GM12878 (cell line): ENCODE results near the gene NFKBIZ.

Experiments used
- ESRRA ChIP-seq: IDR thresholded peaks from 2 replicates; pipeline ENCODE4 v1.6.1; 2012; ENCODE audit warnings: mild to moderate bottlenecking, low read length, improper control_type of control experiment
- FOXK2 ChIP-seq: fragments of 450-650 bp; IDR thresholded peaks from 2 replicates; pipeline ENCODE4 v1.6.1; 2017; ENCODE audit warnings: mild to moderate bottlenecking, moderate library complexity
- GABPA ChIP-seq: IDR thresholded peaks from 2 replicates; pipeline ENCODE4 v1.6.1; 2014; ENCODE audit warnings: antibody characterized with exemption, low read depth, mild to moderate bottlenecking, inconsistent platforms
- GATAD2B ChIP-seq: fragments of 450-650 bp; conservative IDR thresholded peaks from 2 replicates; pipeline ENCODE4 v1.6.1; 2017; ENCODE audit warnings: low read depth, mild to moderate bottlenecking, moderate library complexity
- POLR2A ChIP-seq: IDR thresholded peaks from 2 replicates; pipeline ENCODE4 v1.6.1; 2011; ENCODE audit warnings: low read depth, mild to moderate bottlenecking, low read length
- TAF1 ChIP-seq: IDR thresholded peaks from 2 replicates; pipeline ENCODE4 v1.6.1; 2011; ENCODE audit warnings: mild to moderate bottlenecking, low read depth, low read length, borderline replicate concordance
- TF ChIP-seq, protein P1 (sequence below): fragments of 450-650 bp; IDR thresholded peaks from 2 replicates; pipeline ENCODE4 v1.6.1; 2017; ENCODE audit warnings: borderline replicate concordance
- TF ChIP-seq, protein P2 (sequence below), 3 experiments: IDR thresholded peaks in 2 of 3; conservative IDR thresholded peaks in 1 of 3; 2 replicates each; pipeline ENCODE4 v1.5.1; 2011; ENCODE audit warnings: low read depth in 3 of 3, low read length in 3 of 3, mild to moderate bottlenecking in 3 of 3, control low read depth in 2 of 3, moderate library complexity in 2 of 3, inconsistent platforms in 1 of 3, mixed read lengths in 1 of 3; ENCODE audit not compliant: control insufficient read depth in 2 of 3, insufficient read depth in 1 of 3; ENCODE audit errors: extremely low read depth in 1 of 3
- TF ChIP-seq, protein P3 (sequence below): fragments of 450-650 bp; conservative IDR thresholded peaks from 2 replicates; pipeline ENCODE4 v1.6.1; 2017; ENCODE audit warnings: mild to moderate bottlenecking, moderate library complexity
- TF ChIP-seq, protein P4 (sequence below): IDR thresholded peaks from 2 replicates; pipeline ENCODE4 v1.6.1; 2012; ENCODE audit warnings: low read depth, low read length, improper control_type of control experiment

DNA sequence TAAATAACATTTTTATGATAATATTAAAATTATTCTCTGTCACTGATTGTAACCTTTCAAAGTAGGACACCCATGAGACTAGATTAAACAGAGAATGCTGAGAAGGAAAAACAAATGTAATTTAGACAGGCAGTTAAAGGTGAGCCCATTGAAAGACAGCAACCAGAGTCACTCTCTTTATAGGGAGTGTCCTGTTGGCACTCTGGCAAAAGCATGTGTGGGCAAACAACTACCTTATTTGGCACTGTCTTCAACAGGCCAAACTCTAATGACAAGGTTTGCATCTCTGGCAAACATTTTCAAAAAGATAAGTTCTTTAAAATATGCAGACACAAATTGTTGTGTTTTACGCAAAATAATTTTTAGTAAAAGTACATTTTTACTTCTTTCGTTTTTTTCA, 29.8 kb downstream of the NFKBIZ start:
- TF ChIP-seq, protein P1, sequence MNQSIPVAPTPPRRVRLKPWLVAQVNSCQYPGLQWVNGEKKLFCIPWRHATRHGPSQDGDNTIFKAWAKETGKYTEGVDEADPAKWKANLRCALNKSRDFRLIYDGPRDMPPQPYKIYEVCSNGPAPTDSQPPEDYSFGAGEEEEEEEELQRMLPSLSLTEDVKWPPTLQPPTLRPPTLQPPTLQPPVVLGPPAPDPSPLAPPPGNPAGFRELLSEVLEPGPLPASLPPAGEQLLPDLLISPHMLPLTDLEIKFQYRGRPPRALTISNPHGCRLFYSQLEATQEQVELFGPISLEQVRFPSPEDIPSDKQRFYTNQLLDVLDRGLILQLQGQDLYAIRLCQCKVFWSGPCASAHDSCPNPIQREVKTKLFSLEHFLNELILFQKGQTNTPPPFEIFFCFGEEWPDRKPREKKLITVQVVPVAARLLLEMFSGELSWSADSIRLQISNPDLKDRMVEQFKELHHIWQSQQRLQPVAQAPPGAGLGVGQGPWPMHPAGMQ = no peak
- TF ChIP-seq POLR2A (no peak), GABPA (no peak), TAF1 (no peak), FOXK2 (no peak), GATAD2B (no peak), ESRRA (no peak)
- TF ChIP-seq, protein P2, sequence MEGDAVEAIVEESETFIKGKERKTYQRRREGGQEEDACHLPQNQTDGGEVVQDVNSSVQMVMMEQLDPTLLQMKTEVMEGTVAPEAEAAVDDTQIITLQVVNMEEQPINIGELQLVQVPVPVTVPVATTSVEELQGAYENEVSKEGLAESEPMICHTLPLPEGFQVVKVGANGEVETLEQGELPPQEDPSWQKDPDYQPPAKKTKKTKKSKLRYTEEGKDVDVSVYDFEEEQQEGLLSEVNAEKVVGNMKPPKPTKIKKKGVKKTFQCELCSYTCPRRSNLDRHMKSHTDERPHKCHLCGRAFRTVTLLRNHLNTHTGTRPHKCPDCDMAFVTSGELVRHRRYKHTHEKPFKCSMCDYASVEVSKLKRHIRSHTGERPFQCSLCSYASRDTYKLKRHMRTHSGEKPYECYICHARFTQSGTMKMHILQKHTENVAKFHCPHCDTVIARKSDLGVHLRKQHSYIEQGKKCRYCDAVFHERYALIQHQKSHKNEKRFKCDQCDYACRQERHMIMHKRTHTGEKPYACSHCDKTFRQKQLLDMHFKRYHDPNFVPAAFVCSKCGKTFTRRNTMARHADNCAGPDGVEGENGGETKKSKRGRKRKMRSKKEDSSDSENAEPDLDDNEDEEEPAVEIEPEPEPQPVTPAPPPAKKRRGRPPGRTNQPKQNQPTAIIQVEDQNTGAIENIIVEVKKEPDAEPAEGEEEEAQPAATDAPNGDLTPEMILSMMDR (IDR thresholded peaks at IDR 0.05 in 2 of 3, conservative IDR thresholded peaks at IDR 0.05 in 1 of 3; ENCODE audit: control insufficient read depth in 2 of 3, extremely low read depth in 1 of 3, insufficient read depth in 1 of 3, low read depth in 3 of 3, low read length in 3 of 3) = no peak
- TF ChIP-seq, protein P3, sequence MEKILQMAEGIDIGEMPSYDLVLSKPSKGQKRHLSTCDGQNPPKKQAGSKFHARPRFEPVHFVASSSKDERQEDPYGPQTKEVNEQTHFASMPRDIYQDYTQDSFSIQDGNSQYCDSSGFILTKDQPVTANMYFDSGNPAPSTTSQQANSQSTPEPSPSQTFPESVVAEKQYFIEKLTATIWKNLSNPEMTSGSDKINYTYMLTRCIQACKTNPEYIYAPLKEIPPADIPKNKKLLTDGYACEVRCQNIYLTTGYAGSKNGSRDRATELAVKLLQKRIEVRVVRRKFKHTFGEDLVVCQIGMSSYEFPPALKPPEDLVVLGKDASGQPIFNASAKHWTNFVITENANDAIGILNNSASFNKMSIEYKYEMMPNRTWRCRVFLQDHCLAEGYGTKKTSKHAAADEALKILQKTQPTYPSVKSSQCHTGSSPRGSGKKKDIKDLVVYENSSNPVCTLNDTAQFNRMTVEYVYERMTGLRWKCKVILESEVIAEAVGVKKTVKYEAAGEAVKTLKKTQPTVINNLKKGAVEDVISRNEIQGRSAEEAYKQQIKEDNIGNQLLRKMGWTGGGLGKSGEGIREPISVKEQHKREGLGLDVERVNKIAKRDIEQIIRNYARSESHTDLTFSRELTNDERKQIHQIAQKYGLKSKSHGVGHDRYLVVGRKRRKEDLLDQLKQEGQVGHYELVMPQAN = no peak
- TF ChIP-seq, protein P4, sequence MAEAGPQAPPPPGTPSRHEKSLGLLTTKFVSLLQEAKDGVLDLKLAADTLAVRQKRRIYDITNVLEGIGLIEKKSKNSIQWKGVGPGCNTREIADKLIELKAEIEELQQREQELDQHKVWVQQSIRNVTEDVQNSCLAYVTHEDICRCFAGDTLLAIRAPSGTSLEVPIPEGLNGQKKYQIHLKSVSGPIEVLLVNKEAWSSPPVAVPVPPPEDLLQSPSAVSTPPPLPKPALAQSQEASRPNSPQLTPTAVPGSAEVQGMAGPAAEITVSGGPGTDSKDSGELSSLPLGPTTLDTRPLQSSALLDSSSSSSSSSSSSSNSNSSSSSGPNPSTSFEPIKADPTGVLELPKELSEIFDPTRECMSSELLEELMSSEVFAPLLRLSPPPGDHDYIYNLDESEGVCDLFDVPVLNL = no peak
